Mucosa of rectum (tissue), 2 donors: ENCODE data around the gene NPHP4.
"Not testable (repeated sequence)": the region's sequence is repeated elsewhere in the genome, so short reads cannot be mapped to it uniquely, and the experiment has no call there.

Source experiments
- H3K27ac ChIP-seq, 2 donors: one replicate each; pipeline ENCODE4 v1.7.0; 2013; ENCODE audit warnings: inconsistent platforms in 2 of 2, low read depth in 2 of 2, low read length in 2 of 2
- H3K27me3 ChIP-seq, 2 donors: one replicate each; pipeline ENCODE4 v1.7.0; 2013; ENCODE audit warnings: low read length in 2 of 2; ENCODE audit not compliant: control insufficient read depth in 2 of 2, insufficient read depth in 2 of 2
- H3K36me3 ChIP-seq, 2 donors: one replicate each; pipeline ENCODE4 v1.7.0; 2013; ENCODE audit warnings: low read length in 2 of 2; ENCODE audit not compliant: control insufficient read depth in 2 of 2, insufficient read depth in 2 of 2
- H3K4me1 ChIP-seq, 2 donors: one replicate each; pipeline ENCODE4 v1.7.0; 2013; ENCODE audit warnings: low read length in 2 of 2, mild to moderate bottlenecking in 1 of 2; ENCODE audit not compliant: control insufficient read depth in 2 of 2, insufficient read depth in 2 of 2
- H3K4me3 ChIP-seq, 2 donors: one replicate each; pipeline ENCODE4 v1.7.0; 2013; ENCODE audit warnings: low read length in 2 of 2
- H3K9ac ChIP-seq, 2 donors: one replicate each; pipeline ENCODE4 v1.7.0; 2013; ENCODE audit warnings: low read length in 2 of 2, low read depth in 1 of 2, mild to moderate bottlenecking in 1 of 2
- H3K9me3 ChIP-seq, 2 donors: one replicate each; pipeline ENCODE4 v1.7.0; 2013; ENCODE audit warnings: low read length in 2 of 2; ENCODE audit not compliant: control insufficient read depth in 2 of 2
- donor health status: healthy.
- donor health status: Normal muscosa, but diverticular disease.

NPHP4 gene

GRCh38 chr1:6024376-6024775 lies 32.2 kb upstream of the NPHP4 start:
- Histone ChIP-seq H3K27me3 (no peaks in the 10 kb centered on the region), H3K4me1 (peaks cover 5 to 6% of the 10 kb centered on the region in 2 donors)

GRCh38 chr1:6023346-6023745 lies 31.1 kb upstream of the NPHP4 start:
- Histone ChIP-seq H3K4me3 (no peak overlapping the region), H3K27ac (no peak overlapping the region), H3K9me3 (no peaks in the 10 kb centered on the region), H3K9ac (no peak overlapping the region), H3K4me1 (peaks cover 5 to 6% of the 10 kb centered on the region in 2 donors), H3K27me3 (no peaks in the 10 kb centered on the region), H3K36me3 (no peaks in the 10 kb centered on the region)

More at GRCh38 chr1:6024376-6024775, 32.2 kb upstream of the NPHP4 start:
- Histone ChIP-seq H3K4me3 (no peak overlapping the region), H3K36me3 (no peaks in the 10 kb centered on the region), H3K9ac (no peak overlapping the region), H3K27ac (no peak overlapping the region), H3K9me3 (no peaks in the 10 kb centered on the region)

- Histone ChIP-seq H3K9ac (no peak overlapping the region), H3K4me3 (no peak overlapping the region), H3K4me1 (peaks cover 5 to 6% of the 10 kb centered on the region in 2 donors), H3K9me3 (no peaks in the 10 kb centered on the region), H3K36me3 (no peaks in the 10 kb centered on the region), H3K27me3 (no peaks in the 10 kb centered on the region), H3K27ac (no peak overlapping the region)
Measured at GRCh38 chr1:6022193-6022592, 30.0 kb upstream of the NPHP4 start.

- Histone ChIP-seq H3K27me3 (no peaks in the 10 kb centered on the region), H3K36me3 (no peaks in the 10 kb centered on the region), H3K4me1 (no peaks in the 10 kb centered on the region), H3K4me3 (no peak overlapping the region), H3K27ac (no peak overlapping the region), H3K9ac (no peak overlapping the region), H3K9me3 (no peaks in the 10 kb centered on the region)
Measured at GRCh38 chr1:6019166-6019845, 27.1 kb upstream of the NPHP4 start.

GRCh38 chr1:6017654-6018053 lies 25.4 kb upstream of the NPHP4 start:
- H3K27me3 ChIP-seq, H3K27ac ChIP-seq, H3K4me3 ChIP-seq, H3K4me1 ChIP-seq, H3K9ac ChIP-seq, H3K36me3 ChIP-seq, H3K9me3 ChIP-seq: not testable (repeated sequence)

- H3K4me1 ChIP-seq = no peaks in the 10 kb centered on the region
Measured at GRCh38 chr1:6016191-6016865, 24.1 kb upstream of the NPHP4 start.

GRCh38 chr1:6014130-6014999 lies 22.1 kb upstream of the NPHP4 start:
- H3K27me3 ChIP-seq = no peaks in the 10 kb centered on the region
- H3K27ac ChIP-seq = no peak overlapping the region

More at GRCh38 chr1:6016191-6016865, 24.1 kb upstream of the NPHP4 start:
- Histone ChIP-seq H3K36me3 (no peaks in the 10 kb centered on the region), H3K4me3 (no peak overlapping the region), H3K9ac (no peak overlapping the region), H3K27me3 (no peaks in the 10 kb centered on the region), H3K9me3 (no peaks in the 10 kb centered on the region), H3K27ac (no peak overlapping the region)

GRCh38 chr1:6013491-6013890 lies 21.3 kb upstream of the NPHP4 start:
- Histone ChIP-seq H3K27me3 (no peaks in the 10 kb centered on the region), H3K27ac (no peak overlapping the region), H3K36me3 (no peaks in the 10 kb centered on the region), H3K4me3 (no peak overlapping the region), H3K9ac (no peak overlapping the region), H3K9me3 (no peaks in the 10 kb centered on the region), H3K4me1 (no peaks in the 10 kb centered on the region)

More at GRCh38 chr1:6014130-6014999, 22.1 kb upstream of the NPHP4 start:
- H3K36me3 ChIP-seq = no peaks in the 10 kb centered on the region
- H3K9me3 ChIP-seq = no peaks in the 10 kb centered on the region
- no peak overlapping the region for H3K4me3 ChIP-seq
- no peaks in the 10 kb centered on the region for H3K4me1 ChIP-seq
- no peak overlapping the region for H3K9ac ChIP-seq

- no peaks in the 10 kb centered on the region for H3K9me3 ChIP-seq
- no peaks in the 10 kb centered on the region for H3K4me1 ChIP-seq
- no peaks in the 10 kb centered on the region for H3K36me3 ChIP-seq
- H3K27me3 ChIP-seq = no peaks in the 10 kb centered on the region
- H3K4me3 ChIP-seq = no peak overlapping the region
- H3K9ac ChIP-seq = no peak overlapping the region
- H3K27ac ChIP-seq = no peak overlapping the region
Measured at GRCh38 chr1:6012529-6013318, 20.5 kb upstream of the NPHP4 start.
